ENCODE measurements around the gene LUC7L2. TPM values are rescaled to one million over a fixed set of nuclear protein-coding genes. Genes with fewer than 3 reads are reported as not detected.
"Not testable (repeated sequence)": the region's sequence is repeated elsewhere in the genome, so short reads cannot be mapped to it uniquely, and the experiment has no call there.

The LUC7L2 gene
- total RNA-seq, 1 donor from 2014 or later: 172 TPM

GRCh38 chr7:139340037-139340807 lies 19.5 kb upstream of the LUC7L2 start:
- peak; percentile 99 for DNase-seq
- H3K27me3 Mint-ChIP-seq: peaks cover 4% of the 10 kb centered on the region
- peak overlapping the region; percentile 93 for H3K27ac Mint-ChIP-seq

GRCh38 chr7:139340808-139341057 lies 19.0 kb upstream of the LUC7L2 start:
- Mint-ChIP-seq H3K36me3 (ENCODE audit: low read depth) (peaks cover 13% of the 10 kb centered on the region), H3K27ac (peak overlapping the region; percentile 93)

More at GRCh38 chr7:139340037-139340807, 19.5 kb upstream of the LUC7L2 start:
- Mint-ChIP-seq H3K4me1 (peaks cover 19% of the 10 kb centered on the region), H3K36me3 (ENCODE audit: low read depth) (peaks cover 13% of the 10 kb centered on the region), H3K9me3 (peaks cover 9% of the 10 kb centered on the region), H3K4me3 (peak overlapping the region; percentile 91)
- intact Hi-C loops (cut with micrococcal nuclease): loop anchor here (1.0 to 10.0 kb wide), 10 partner anchors 19 to 1675 kb away; partner anchors contain the start of genes CREB3L2, KDM7A, LUC7L2 and MRPS33

GRCh38 chr7:139341058-139341775 lies 18.5 kb upstream of the LUC7L2 start, which contains the start of gene FMC1:
TSS of gene FMC1 (plus strand) at chr7:139341337. CDS start at chr7:139341385, 48 bp downstream.
- peaks cover 9% of the 10 kb centered on the region for H3K9me3 Mint-ChIP-seq
- peaks cover 4% of the 10 kb centered on the region for H3K27me3 Mint-ChIP-seq
- peak within 1 kb of the TSS; percentile 93 for H3K27ac Mint-ChIP-seq
- H3K4me1 Mint-ChIP-seq: peaks cover 19% of the 10 kb centered on the region
- intact Hi-C loops (cut with micrococcal nuclease): loop anchor here (2.0 to 10.0 kb wide), 6 partner anchors 296 to 1674 kb away; partner anchors contain the start of genes CREB3L2, KDM7A and MRPS33
- H3K36me3 Mint-ChIP-seq (ENCODE audit: low read depth): peaks cover 13% of the 10 kb centered on the region
- DNase-seq: peak; percentile 94
- peak within 1 kb of the TSS; percentile 91 for H3K4me3 Mint-ChIP-seq

More at GRCh38 chr7:139340808-139341057, 19.0 kb upstream of the LUC7L2 start:
- Mint-ChIP-seq H3K9me3 (peaks cover 9% of the 10 kb centered on the region), H3K4me3 (peak overlapping the region; percentile 91), H3K4me1 (peaks cover 19% of the 10 kb centered on the region), H3K27me3 (peaks cover 4% of the 10 kb centered on the region)
- DNase-seq: no peak
- intact Hi-C loops (cut with micrococcal nuclease): loop anchor here (1.0 to 10.0 kb wide), 10 partner anchors 19 to 1674 kb away; partner anchors contain the start of genes CREB3L2, KDM7A, LUC7L2 and MRPS33

GRCh38 chr7:139341776-139342226 lies 17.9 kb upstream of the LUC7L2 start:
- Mint-ChIP-seq H3K27ac (peak overlapping the region; percentile 93), H3K4me3 (peak overlapping the region; percentile 91), H3K36me3 (ENCODE audit: low read depth) (peaks cover 15% of the 10 kb centered on the region), H3K4me1 (peaks cover 19% of the 10 kb centered on the region), H3K27me3 (peaks cover 4% of the 10 kb centered on the region), H3K9me3 (peaks cover 9% of the 10 kb centered on the region)
- DNase-seq: no peak
- intact Hi-C loops (cut with micrococcal nuclease): loop anchor here (2.0 to 10.0 kb wide), 6 partner anchors 297 to 1673 kb away; partner anchors contain the start of genes CREB3L2, KDM7A and MRPS33

GRCh38 chr7:139345042-139345441 lies 14.7 kb upstream of the LUC7L2 start:
- intact Hi-C loops (cut with micrococcal nuclease): loop anchor here (10.0 kb wide), 2 partner anchors 330 to 1670 kb away; partner anchors contain the start of gene MRPS33

GRCh38 chr7:139351027-139351426 lies 8.7 kb upstream of the LUC7L2 start:
- H3K4me1 Mint-ChIP-seq: peaks cover 11% of the 10 kb centered on the region
- peaks cover 28% of the 10 kb centered on the region for H3K36me3 Mint-ChIP-seq (ENCODE audit: low read depth)
- intact Hi-C loops (cut with micrococcal nuclease): no loop called here
- no peaks in the 10 kb centered on the region for H3K27me3 Mint-ChIP-seq
- DNase-seq: no peak
- H3K4me3 Mint-ChIP-seq: no peak overlapping the region
- no peaks in the 10 kb centered on the region for H3K9me3 Mint-ChIP-seq
- H3K27ac Mint-ChIP-seq: peak overlapping the region; percentile 14

More at GRCh38 chr7:139345042-139345441, 14.7 kb upstream of the LUC7L2 start:
- peaks cover 4% of the 10 kb centered on the region for H3K27me3 Mint-ChIP-seq
- DNase-seq: no peak
- peaks cover 15% of the 10 kb centered on the region for H3K4me1 Mint-ChIP-seq
- peaks cover 3% of the 10 kb centered on the region for H3K9me3 Mint-ChIP-seq
- peaks cover 20% of the 10 kb centered on the region for H3K36me3 Mint-ChIP-seq (ENCODE audit: low read depth)
- no peak overlapping the region for H3K4me3 Mint-ChIP-seq
- H3K27ac Mint-ChIP-seq: no peak overlapping the region

GRCh38 chr7:139354729-139355128 lies 5.0 kb upstream of the LUC7L2 start:
- Mint-ChIP-seq H3K27me3 (no peaks in the 10 kb centered on the region), H3K4me3 (no peak overlapping the region), H3K27ac (no peak overlapping the region), H3K4me1 (peaks cover 17% of the 10 kb centered on the region), H3K9me3 (no peaks in the 10 kb centered on the region), H3K36me3 (ENCODE audit: low read depth) (peaks cover 24% of the 10 kb centered on the region)
- no peak for DNase-seq
- intact Hi-C loops (cut with micrococcal nuclease): loop anchor here (5.0 kb wide), 4 partner anchors 122 to 892 kb away; partner anchors contain the start of genes TRIM24, UBN2 and ZC3HAV1L

GRCh38 chr7:139355320-139355719 lies 4.4 kb upstream of the LUC7L2 start:
- DNase-seq: no peak
- Mint-ChIP-seq H3K27ac (no peak overlapping the region), H3K27me3 (no peaks in the 10 kb centered on the region), H3K9me3 (no peaks in the 10 kb centered on the region), H3K4me1 (peaks cover 17% of the 10 kb centered on the region), H3K36me3 (ENCODE audit: low read depth) (peaks cover 24% of the 10 kb centered on the region), H3K4me3 (no peak overlapping the region)
- intact Hi-C loops (cut with micrococcal nuclease): loop anchor here (5.0 kb wide), 4 partner anchors 123 to 893 kb away; partner anchors contain the start of genes TRIM24, UBN2 and ZC3HAV1L

GRCh38 chr7:139357729-139358506 lies 1.8 kb upstream of the LUC7L2 start:
- not testable (repeated sequence) for H3K9me3 Mint-ChIP-seq, DNase-seq, H3K27me3 Mint-ChIP-seq
- intact Hi-C loops (cut with micrococcal nuclease): loop anchor here (5.0 kb wide), 4 partner anchors 126 to 896 kb away; partner anchors contain the start of genes TRIM24, UBN2 and ZC3HAV1L
- peaks cover 28% of the 10 kb centered on the region for H3K36me3 Mint-ChIP-seq (ENCODE audit: low read depth)
- H3K4me3 Mint-ChIP-seq: peak overlapping the region; percentile 97
- H3K27ac Mint-ChIP-seq: peak overlapping the region; percentile 100
- H3K4me1 Mint-ChIP-seq: peaks cover 22% of the 10 kb centered on the region

GRCh38 chr7:139358541-139359365 lies 941 bp upstream of the LUC7L2 start:
- Mint-ChIP-seq H3K4me3 (peak overlapping the region; percentile 97), H3K27me3 (no peaks in the 10 kb centered on the region), H3K9me3 (no peaks in the 10 kb centered on the region), H3K36me3 (ENCODE audit: low read depth) (peaks cover 31% of the 10 kb centered on the region), H3K4me1 (peaks cover 24% of the 10 kb centered on the region), H3K27ac (peak overlapping the region; percentile 100)
- DNase-seq: peak; percentile 80
- intact Hi-C loops (cut with micrococcal nuclease): loop anchor here (1.0 to 5.0 kb wide), 5 partner anchors 18 to 896 kb away; partner anchors contain the start of genes TRIM24, UBN2 and ZC3HAV1L

- Mint-ChIP-seq H3K27me3 (no peaks in the 10 kb centered on the region), H3K36me3 (ENCODE audit: low read depth) (peaks cover 34% of the 10 kb centered on the region), H3K9me3 (no peaks in the 10 kb centered on the region), H3K4me3 (peak overlapping the region; percentile 97), H3K27ac (peak overlapping the region; percentile 100), H3K4me1 (peaks cover 33% of the 10 kb centered on the region)
- peak; percentile 99 for DNase-seq
- intact Hi-C loops (cut with micrococcal nuclease): loop anchor here (1.0 to 10.0 kb wide), 3 partner anchors 252 to 414 kb away; partner anchors contain the start of genes HIPK2 and ZC3HAV1
Measured at GRCh38 chr7:139360210-139360947, 685 bp downstream of the LUC7L2 start.

Data from activated CD4-positive, alpha-beta T cell treated with anti-CD3 and anti-CD28 coated beads, Interleukin-2, amount 10 ng/mL, durations not matched to agents 24 days and 14 days (primary cell).